DMS114 treated with DMSO at 0.1 percent for 48 hours (cell line): ENCODE data around the gene TPRA1.

Experiments
- DNase-seq: peaks from one replicate; lab custom pipeline; 2025; ENCODE audit not compliant: unreplicated experiment; lab: John Stamatoyannopoulos, UW

Gene TPRA1

GRCh38 chr3:127593178-127593577 is 2.6 kb upstream of the TPRA1 start:
- no peak for DNase-seq

DNA sequence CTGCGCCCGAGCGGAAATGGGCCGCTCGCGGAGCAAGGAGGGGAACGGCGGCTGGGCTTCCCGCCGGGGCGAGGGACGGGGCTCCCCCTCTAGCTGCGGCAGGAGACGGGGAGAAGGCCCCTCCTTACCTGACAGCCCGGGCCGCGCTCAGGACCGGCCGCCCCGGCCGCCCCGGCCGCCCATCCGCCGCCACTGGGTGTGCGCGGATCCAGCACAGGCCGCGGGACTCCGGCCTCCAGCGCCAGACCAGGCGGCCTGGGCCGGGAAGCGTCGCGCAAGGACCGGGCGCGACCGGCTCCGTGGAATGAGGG is 296 bp downstream of the TPRA1 start:
- DNase-seq = no peak

DNA sequence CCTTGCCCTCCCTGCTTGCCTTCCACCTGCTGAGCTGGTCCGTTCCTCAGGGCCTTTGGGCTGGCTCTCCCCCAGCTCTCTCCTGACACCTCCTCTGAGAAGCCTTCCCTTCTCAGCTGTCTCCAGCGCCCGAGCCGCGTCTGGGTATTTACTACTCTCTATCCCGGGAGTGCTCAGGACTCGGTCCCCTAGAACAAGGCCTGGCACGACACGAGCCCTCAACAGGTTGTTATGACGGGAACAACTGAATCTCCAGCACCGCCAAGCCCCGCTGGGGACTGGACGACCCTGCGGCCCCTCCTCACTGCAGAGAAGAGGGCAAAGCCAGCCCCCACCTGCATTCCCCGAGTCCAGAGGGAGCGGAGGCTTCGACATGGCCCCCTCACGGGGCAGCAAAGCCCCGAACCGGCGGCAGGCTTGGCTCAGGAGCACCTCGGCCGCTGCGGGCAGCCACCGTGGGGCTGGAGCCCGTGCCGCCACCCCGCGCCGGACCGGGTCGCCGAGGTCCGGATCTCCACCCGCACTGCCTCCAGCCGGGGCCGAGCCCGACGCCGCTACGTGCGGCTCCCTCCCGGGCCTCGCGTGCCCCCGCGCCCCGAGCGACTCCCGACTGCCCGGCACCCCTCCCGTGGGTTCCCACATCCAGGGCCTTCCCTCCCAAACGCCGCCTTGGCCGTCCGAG is 792 bp downstream of the TPRA1 start:
- no peak for DNase-seq

DNA sequence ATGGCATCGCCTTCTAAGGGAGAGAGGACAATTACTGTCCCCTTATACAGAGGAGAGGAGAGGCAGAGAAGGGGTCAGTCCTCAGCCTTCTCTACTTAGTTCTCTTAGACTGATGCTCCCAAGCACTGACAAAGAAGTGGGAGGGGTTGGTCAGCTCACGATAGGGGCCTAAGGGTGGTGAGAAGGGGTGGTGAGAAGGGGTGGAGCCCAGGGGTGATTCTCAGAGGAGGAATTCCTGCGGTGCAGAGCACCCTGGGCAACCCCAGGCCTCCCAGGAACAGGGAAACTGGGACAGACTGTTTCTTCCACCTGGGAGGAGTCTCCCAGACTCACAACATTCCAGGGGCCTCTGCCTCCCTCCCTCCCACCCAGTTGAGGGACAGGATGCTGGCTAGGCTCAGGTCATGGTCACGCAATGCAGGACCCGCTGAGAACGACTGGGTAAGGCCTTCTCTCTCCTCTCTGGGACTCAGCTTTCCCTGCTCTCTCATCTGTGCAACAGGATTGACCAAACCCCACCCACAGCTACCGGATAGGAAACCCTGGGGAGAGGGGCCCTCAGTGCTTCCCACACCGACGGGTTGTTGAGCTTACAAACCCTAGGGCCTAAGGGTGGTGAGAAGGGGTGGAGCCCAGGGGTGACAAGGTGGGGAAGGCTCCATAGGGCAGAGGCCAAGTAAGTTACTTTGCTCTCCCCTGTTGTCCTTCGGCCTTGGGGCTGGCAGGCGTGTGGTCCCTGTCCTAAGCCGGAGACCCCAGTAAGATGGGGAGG is 1.5 kb downstream of the TPRA1 start:
- DNase-seq = no peak

DNA sequence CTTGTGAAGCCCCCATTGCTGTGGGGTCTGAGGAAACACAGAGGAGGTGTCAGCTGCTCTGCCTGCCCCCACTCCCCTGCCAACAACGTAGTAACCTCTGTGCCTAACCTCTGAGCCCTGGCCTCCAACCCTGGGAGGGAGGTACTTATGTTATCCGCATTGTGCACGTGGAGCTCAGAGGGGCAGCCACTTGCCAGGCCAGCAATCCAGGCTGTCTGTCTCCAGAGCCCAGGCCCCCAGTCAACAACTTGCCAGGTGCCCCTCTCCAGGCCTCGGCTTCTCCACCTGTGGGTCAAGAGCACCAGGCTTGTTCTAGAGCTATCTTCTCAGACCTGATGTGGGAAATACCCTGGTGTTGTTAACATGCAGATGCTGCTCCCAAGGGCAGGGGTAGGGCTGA is 2.7 kb downstream of the TPRA1 start:
- DNase-seq = no peak

DNA sequence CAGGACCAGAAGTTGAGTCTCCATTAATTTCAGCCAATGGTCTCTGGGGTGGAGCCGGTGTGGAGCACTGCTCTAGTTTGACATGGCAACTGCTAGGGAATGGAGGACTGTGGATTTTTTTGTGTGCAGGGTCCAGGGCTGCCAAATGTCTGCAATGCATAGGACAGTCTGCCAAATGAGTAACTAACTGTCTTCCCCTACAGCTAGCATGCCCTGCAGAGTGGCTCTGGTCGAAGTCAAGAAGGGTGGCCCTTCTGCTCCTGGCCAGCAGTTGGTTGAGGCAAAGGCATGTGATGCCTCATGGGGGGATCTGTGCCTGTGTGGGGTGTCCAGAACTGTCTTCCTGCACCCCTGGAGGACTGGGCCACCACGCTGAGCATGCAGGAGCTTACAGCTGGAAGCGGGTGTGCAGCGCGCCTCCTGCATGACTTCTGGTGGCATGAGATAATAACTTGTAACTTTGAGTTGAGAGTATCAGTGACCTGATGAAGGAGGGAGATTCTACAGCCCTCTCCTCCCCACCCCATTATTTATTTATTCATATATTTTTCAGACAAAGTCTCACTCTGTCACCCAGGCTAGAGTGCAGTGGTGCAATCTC is 4.6 kb downstream of the TPRA1 start:
- no peak for DNase-seq

DNA sequence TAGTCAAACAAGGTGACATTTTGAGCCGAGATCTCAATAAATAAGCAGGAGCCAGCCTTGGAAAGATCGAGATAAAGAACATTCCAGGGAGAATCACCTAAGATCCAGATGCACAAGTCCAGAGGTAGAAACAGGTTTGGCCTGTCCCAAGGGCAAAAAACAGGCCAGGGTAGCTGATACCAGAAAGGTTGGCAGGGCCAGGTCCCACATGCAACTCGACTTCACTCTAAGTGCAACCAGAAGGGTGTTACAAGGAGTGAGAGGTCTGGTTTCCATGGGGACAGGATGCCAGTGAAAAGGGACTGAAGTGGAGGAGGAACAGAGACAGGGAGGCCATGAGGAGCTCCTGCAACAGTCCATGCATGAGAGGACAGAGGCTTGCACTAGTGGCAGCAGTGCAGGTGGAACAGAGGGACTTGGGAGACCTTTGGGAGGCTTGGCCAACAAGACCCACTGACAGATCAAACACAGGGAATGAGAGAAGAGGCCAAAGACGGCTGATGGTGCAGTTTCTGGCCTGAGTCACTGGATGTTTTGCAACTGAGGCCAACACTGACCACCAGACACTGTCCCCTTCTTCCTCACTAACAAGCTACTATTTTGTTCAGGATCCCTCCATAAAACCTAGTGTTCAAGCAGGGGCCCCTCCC is 5.2 kb downstream of the TPRA1 start:
- DNase-seq = no peak

GRCh38 chr3:127584734-127585133 is 5.8 kb downstream of the TPRA1 start:
- no peak for DNase-seq

DNA sequence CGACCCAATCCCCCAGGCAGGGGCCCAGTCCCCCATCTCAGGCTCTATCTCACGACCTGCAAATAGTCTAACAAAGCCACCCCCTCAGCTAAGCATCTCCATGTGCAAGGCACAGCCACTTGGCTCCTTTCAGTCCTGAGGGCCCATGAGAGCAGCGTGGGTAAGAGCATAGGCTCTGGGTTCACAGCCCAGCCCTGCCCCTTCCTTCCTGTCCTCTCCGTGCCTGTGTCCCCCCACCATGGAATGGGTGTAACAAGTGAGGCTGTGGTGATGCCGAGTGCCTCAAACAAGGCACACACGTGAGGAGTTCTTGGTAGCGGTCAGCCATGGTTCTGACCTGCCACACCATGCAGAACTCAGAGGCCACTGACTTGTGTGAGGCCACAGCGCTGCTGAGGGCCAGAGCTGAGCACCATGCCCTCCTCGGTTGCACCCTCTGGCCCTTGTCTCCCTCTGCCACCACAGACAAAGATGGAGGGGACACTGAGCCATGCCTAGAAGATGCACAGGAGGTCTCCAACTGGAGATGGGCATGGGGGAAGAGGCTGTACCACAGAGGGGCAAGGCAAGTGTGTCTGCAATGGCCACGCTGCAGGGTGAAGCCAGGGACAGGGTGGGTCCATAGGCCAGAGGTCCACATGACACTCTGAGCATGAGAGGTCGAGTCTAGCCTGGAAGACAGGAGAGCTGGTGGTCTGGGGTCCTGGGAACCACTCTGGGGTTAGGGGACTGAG is 10.0 kb downstream of the TPRA1 start:
- no peak for DNase-seq

- DNase-seq = no peak
Measured at GRCh38 chr3:127578802-127579201, 11.7 kb downstream of the TPRA1 start.

DNA sequence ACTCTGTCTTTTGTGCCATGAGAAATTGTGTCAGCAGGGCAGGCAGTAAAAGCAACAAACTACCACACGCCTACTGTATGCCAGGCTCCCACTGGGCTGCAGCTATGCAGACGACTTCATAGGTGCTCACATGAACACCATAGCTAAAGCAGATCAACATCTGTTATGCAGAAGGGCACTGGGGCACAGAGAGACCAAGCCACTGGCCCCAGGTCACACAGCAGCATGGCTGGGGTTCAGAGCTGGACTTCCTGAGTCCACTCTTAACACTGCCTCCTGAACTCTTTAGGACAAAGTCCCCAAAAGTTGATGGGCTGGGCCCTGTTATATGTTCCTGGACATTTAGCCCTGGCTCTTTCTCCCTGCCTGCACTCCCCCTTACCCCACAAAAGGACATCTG is 12.4 kb downstream of the TPRA1 start:
- no peak for DNase-seq

DNA sequence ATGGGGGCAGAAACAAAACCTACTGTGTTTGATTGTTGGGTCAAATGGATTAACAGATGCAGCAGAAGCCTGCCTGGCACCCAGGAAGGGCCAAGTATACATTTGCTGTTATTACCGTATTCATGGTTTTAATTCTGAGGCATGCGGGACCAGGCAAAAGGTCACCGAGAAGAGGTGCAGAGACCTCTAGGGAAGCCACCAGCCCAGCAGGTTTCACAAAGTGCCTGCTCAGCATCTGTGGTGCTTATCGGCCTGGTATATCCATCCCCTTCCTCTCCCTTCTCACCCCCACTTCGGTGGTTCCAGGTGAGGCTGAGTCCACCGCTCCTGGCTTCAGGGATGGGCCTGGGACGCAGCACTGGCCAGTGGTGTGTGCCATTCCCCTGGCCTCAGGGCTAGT is 13.1 kb downstream of the TPRA1 start:
- DNase-seq = no peak

GRCh38 chr3:127574880-127575878 is 15.4 kb downstream of the TPRA1 start:
- DNase-seq = peak; percentile 72

DNA sequence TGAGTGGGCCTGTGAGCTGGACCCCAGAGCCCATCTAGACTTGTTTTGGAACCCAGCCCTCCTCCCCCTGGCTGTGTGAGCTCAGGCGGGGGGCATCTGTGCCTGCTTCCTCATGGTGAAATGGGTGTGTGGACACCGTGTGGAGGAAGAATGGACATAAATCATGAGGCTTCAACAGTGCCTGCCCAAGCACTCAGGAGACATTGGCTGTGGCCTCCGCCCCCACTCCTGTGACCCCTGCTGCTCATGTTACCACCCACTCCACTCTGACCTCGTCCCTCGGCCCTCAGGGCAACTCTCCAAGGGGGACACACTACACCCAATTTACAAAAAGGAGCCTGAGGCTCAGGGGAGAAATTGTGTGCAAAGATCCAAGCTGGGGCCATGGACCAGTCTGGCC is 16.6 kb downstream of the TPRA1 start:
- no peak for DNase-seq

- DNase-seq = no peak
Measured at GRCh38 chr3:127573401-127573800, 17.1 kb downstream of the TPRA1 start.

DNA sequence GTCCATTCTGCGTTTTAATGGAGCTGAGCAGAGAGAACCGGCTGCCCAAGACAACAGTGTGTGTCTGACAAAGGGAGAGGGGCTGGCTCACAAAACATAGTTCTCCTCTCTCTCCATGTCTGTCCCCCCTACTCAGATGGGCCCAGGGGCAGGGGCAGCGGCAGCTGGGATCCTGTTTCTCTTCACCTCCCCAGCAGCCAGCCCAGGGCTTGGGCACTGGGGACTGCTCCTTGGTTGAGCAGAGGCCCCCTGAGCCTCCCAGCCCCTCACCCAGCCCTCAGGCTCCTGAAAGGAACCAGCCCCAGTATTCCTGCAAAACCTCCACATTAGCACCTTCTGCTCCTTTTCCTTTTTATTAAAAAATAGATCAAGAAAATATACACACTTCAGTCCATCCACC is 17.8 kb downstream of the TPRA1 start:
- no peak for DNase-seq

GRCh38 chr3:127572186-127572585 is 18.3 kb downstream of the TPRA1 start:
- DNase-seq = no peak

DNA sequence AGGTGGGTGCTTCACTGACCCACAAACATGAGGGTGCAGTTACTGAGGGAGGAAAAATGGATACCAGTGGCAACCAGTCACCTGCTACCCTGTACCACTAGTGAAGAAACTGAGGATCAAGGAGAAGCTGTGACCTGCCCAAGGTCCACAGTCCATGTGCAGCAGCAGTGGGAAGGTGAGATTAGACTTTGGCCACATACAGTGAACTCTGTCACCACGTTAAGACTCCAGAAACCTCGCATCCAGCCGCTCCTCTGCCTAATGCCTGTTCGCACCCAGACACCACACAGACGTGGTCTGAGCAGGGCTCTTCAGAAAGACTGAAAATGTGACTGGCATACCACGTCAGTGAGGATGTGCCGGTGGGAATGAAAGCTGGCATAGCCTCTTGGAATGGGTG is 20.0 kb downstream of the TPRA1 start:
- no peak for DNase-seq

DNA sequence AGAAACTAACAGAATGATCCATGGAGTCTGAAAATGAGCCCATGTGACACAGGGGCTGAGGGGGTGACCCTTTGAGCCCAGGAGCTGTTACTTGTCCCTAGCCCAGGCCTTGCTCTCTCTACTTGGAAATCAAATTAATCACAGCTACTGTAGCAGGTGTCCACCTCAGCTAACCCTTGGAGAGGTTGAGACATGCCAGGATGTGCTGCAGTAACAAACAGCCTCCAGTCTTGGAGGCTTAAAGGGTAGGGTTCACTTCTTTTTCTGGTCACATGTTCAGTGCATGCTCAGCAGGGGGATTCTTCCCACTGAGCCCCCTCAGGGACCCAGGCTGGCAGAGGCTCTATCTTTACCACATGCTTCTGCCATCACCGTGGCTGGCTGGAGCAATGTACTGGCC is 21.4 kb downstream of the TPRA1 start:
- DNase-seq = no peak

- no peak for DNase-seq
Measured at GRCh38 chr3:127568586-127568985, 21.9 kb downstream of the TPRA1 start.
